H1 (cell line): ENCODE measurements around the gene MYLK. TPM values are rescaled to one million over a fixed set of nuclear protein-coding genes. Genes with fewer than 3 reads are reported as not detected.

ENCODE experiments used
- CTCF ChIA-PET: fragments of 300-600 bp; sonication (Branson Sonifier 250); formaldehyde crosslinking; loops from one replicate; lab custom pipeline; 2021; ENCODE audit not compliant: partially characterized antibody; lab: Charles Lee
- POLR2A ChIA-PET: fragments of 300-600 bp; sonication (Branson Sonifier 250); formaldehyde crosslinking; loops from one replicate; lab custom pipeline; 2021; ENCODE audit warnings: inconsistent platforms; ENCODE audit not compliant: partially characterized antibody; lab: Charles Lee
- DNase-seq, 2 experiments: peaks; one replicate each; pipeline versions ENCODE4 v3.0.0 to v3.0.0-alpha.2; 2010 to 2022; ENCODE audit warnings: low spot score in 2 of 2, low read depth in 1 of 2, mixed read lengths in 1 of 2
- FAIRE-seq: peaks from 2 replicates; lab custom pipeline; 2011; peaks lifted over from hg19 to GRCh38; lab: Jason Lieb, UNC
- H2AFZ ChIP-seq: 2 replicates; pipeline ENCODE4 v1.8.1; 2012; ENCODE audit warnings: low read length, inconsistent platforms
- H2AK5ac ChIP-seq: 2 replicates; pipeline ENCODE4 v1.6.1; 2013; ENCODE audit warnings: low read depth, low read length
- H2BK120ac ChIP-seq: replicated peaks from 2 replicates; pipeline ENCODE3; 2013; ENCODE audit warnings: low read depth, low read length, inconsistent platforms
- H2BK12ac ChIP-seq: 2 replicates; pipeline ENCODE4 v1.6.1; 2013; ENCODE audit warnings: low read depth, low read length
- H2BK15ac ChIP-seq: 2 replicates; pipeline ENCODE4 v1.6.1; 2013; ENCODE audit warnings: low read length
- H2BK20ac ChIP-seq: 2 replicates; pipeline ENCODE4 v1.6.1; 2013; ENCODE audit warnings: low read length
- H2BK5ac ChIP-seq: 2 replicates; pipeline ENCODE4 v1.6.1; 2013; ENCODE audit warnings: low read depth, low read length
- H3K14ac ChIP-seq: 2 replicates; pipeline ENCODE4 v1.6.1; 2013; ENCODE audit warnings: inconsistent platforms; ENCODE audit not compliant: insufficient read length
- H3K18ac ChIP-seq: 2 replicates; pipeline ENCODE4 v1.6.1; 2013; ENCODE audit warnings: low read length; ENCODE audit errors: extremely low read depth
- H3K23ac ChIP-seq: 2 replicates; pipeline ENCODE4 v1.6.1; 2013; ENCODE audit warnings: inconsistent platforms; ENCODE audit not compliant: insufficient read length
- H3K23me2 ChIP-seq: 2 replicates; pipeline ENCODE4 v1.6.1; 2013; ENCODE audit warnings: low read depth, low read length
- H3K27ac ChIP-seq: 2 replicates; pipeline ENCODE4 v1.6.1; 2011; ENCODE audit warnings: low read depth, low read length, inconsistent platforms
- H3K27me3 ChIP-seq, 4 experiments: replicated peaks in 1 of 4; 1 replicate in 1 of 4; 2 replicates in 3 of 4; pipeline versions ENCODE4 v1.6.1 to v1.8.1; 2011 to 2013; ENCODE audit warnings: low read length in 3 of 4, mild to moderate bottlenecking in 3 of 4, inconsistent platforms in 2 of 4, mixed read lengths in 2 of 4, moderate library complexity in 1 of 4; ENCODE audit not compliant: control insufficient read depth in 3 of 4, insufficient read depth in 3 of 4; ENCODE audit errors: extremely low read depth in 1 of 4
- H3K36me3 ChIP-seq, 4 experiments: 2 replicates each; pipeline versions ENCODE4 v1.6.1 to v1.8.1; 2011 to 2013; ENCODE audit warnings: mild to moderate bottlenecking in 4 of 4, low read length in 3 of 4, moderate library complexity in 2 of 4, control low read depth in 1 of 4, inconsistent platforms in 1 of 4; ENCODE audit not compliant: insufficient read depth in 4 of 4, control insufficient read depth in 2 of 4
- H3K4ac ChIP-seq: replicated peaks from 2 replicates; pipeline ENCODE3; 2013; ENCODE audit warnings: low read length, low read depth, mixed read lengths, inconsistent platforms; ENCODE audit not compliant: insufficient read length
- H3K4me1 ChIP-seq, 4 experiments: replicated peaks in 1 of 4; 1 replicate in 1 of 4; 2 replicates in 3 of 4; pipeline versions ENCODE4 v1.6.1 to v1.8.1; 2011 to 2013; ENCODE audit warnings: low read length in 3 of 4, inconsistent platforms in 2 of 4, mixed read lengths in 1 of 4; ENCODE audit not compliant: insufficient read depth in 4 of 4, control insufficient read depth in 3 of 4
- H3K4me2 ChIP-seq, 2 experiments: 2 replicates each; pipeline versions ENCODE4 v1.6.1 to v1.8.1; 2011 to 2013; ENCODE audit warnings: low read depth in 2 of 2, low read length in 2 of 2, control low read depth in 1 of 2, inconsistent platforms in 1 of 2, mild to moderate bottlenecking in 1 of 2; ENCODE audit not compliant: insufficient read depth in 1 of 2
- H3K4me3 ChIP-seq, 4 experiments: fragments of 200-600, 300-600 bp in 1 of 4; sonication (generic), shearing (Covaris generic), sonication (Bioruptor Twin) in 1 of 4; 2 replicates each; pipeline versions ENCODE4 v1.5.1 to v1.8.1; 2011 to 2016; ENCODE audit warnings: low read length in 4 of 4, low read depth in 3 of 4, control low read depth in 2 of 4, inconsistent platforms in 2 of 4, mild to moderate bottlenecking in 2 of 4, mixed read lengths in 1 of 4, moderate library complexity in 1 of 4; ENCODE audit not compliant: insufficient read depth in 2 of 4; ENCODE audit errors: extremely low read depth in 1 of 4
- H3K56ac ChIP-seq: replicated peaks from 2 replicates; pipeline ENCODE3; 2013; ENCODE audit warnings: low read depth, mild to moderate bottlenecking, mixed read lengths, low read length, inconsistent platforms; ENCODE audit not compliant: insufficient read length
- H3K79me1 ChIP-seq: 2 replicates; pipeline ENCODE4 v1.6.1; 2013; ENCODE audit warnings: low read depth, low read length, control low read depth
- H3K79me2 ChIP-seq, 2 experiments: 2 replicates each; pipeline versions ENCODE4 v1.6.1 to v1.8.1; 2012 to 2013; ENCODE audit warnings: low read length in 2 of 2, mild to moderate bottlenecking in 2 of 2, inconsistent platforms in 1 of 2; ENCODE audit not compliant: insufficient read depth in 2 of 2, control insufficient read depth in 1 of 2
- H3K9ac ChIP-seq, 4 experiments: replicated peaks in 1 of 4; 1 replicate in 1 of 4; 2 replicates in 3 of 4; pipeline versions ENCODE4 v1.6.1 to v1.8.1; 2011 to 2013; ENCODE audit warnings: low read depth in 3 of 4, low read length in 3 of 4, control low read depth in 2 of 4, mild to moderate bottlenecking in 2 of 4, moderate library complexity in 2 of 4, inconsistent platforms in 1 of 4; ENCODE audit errors: extremely low read depth in 1 of 4
- H3K9me3 ChIP-seq, 2 experiments: 2 replicates each; pipeline versions ENCODE4 v1.6.1 to v1.8.1; 2012 to 2013; ENCODE audit warnings: mild to moderate bottlenecking in 2 of 2, moderate library complexity in 2 of 2, control low read depth in 1 of 2, inconsistent platforms in 1 of 2, low read depth in 1 of 2, low read length in 1 of 2, mixed read lengths in 1 of 2; ENCODE audit not compliant: insufficient read depth in 2 of 2
- H4K20me1 ChIP-seq, 2 experiments: replicated peaks in 1 of 2; 2 replicates each; pipeline versions ENCODE3 to v1.8.1; 2011 to 2013; ENCODE audit warnings: inconsistent platforms in 2 of 2, low read length in 2 of 2, mild to moderate bottlenecking in 1 of 2; ENCODE audit not compliant: insufficient read depth in 2 of 2, control insufficient read depth in 1 of 2
- H4K5ac ChIP-seq: 2 replicates; pipeline ENCODE4 v1.6.1; 2013; ENCODE audit warnings: low read length, low read depth, mixed read lengths, inconsistent platforms; ENCODE audit not compliant: insufficient read length
- H4K8ac ChIP-seq: 2 replicates; pipeline ENCODE4 v1.8.0; 2013; ENCODE audit warnings: mild to moderate bottlenecking, moderate library complexity, low read length, inconsistent platforms; ENCODE audit not compliant: insufficient read depth; ENCODE audit errors: extremely low read depth
- H4K91ac ChIP-seq: replicated peaks from 2 replicates; pipeline ENCODE3; 2013; ENCODE audit warnings: low read length, mixed read lengths, inconsistent platforms; ENCODE audit not compliant: insufficient read length
- ASH2L ChIP-seq: fragments of 200-600, 300-600 bp; sonication (generic); IDR thresholded peaks from one replicate; pipeline ENCODE4 v1.7.1; 2017; ENCODE audit warnings: low read length
- BACH1 ChIP-seq: IDR thresholded peaks from 2 replicates; pipeline ENCODE4 v1.6.1; 2012; ENCODE audit warnings: low read length, improper control_type of control experiment
- EP300 ChIP-seq, 2 experiments: IDR thresholded peaks; 1 replicate in 1 of 2; 2 replicates in 1 of 2; pipeline ENCODE4 v1.6.1; 2011 to 2012; ENCODE audit warnings: low read depth in 2 of 2, low read length in 2 of 2, mild to moderate bottlenecking in 2 of 2, borderline replicate concordance in 1 of 2, inconsistent platforms in 1 of 2, moderate library complexity in 1 of 2
- JUND ChIP-seq: IDR thresholded peaks from 2 replicates; pipeline ENCODE4 v1.6.1; 2011; ENCODE audit warnings: mild to moderate bottlenecking, improper control_type of control experiment, low read length
- KDM5A ChIP-seq: fragments of 200-600 bp; IDR thresholded peaks from 2 replicates; pipeline ENCODE4 v1.7.1; 2012; ENCODE audit warnings: mild to moderate bottlenecking, low read length, inconsistent platforms, mixed read lengths
- PHF8 ChIP-seq: fragments of 200-600 bp; sonication (generic); conservative IDR thresholded peaks from 2 replicates; pipeline ENCODE4 v1.7.1; 2012; ENCODE audit warnings: low read depth, mild to moderate bottlenecking, inconsistent platforms, low read length, moderate library complexity
- SP1 ChIP-seq: IDR thresholded peaks from 2 replicates; pipeline ENCODE4 v1.6.1; 2011; ENCODE audit warnings: low read depth, low read length
- TBP ChIP-seq: IDR thresholded peaks from 2 replicates; pipeline ENCODE4 v1.6.1; 2011; ENCODE audit warnings: low read depth, low read length, improper control_type of control experiment
- TEAD4 ChIP-seq: IDR thresholded peaks from 2 replicates; pipeline ENCODE4 v1.6.1; 2012; ENCODE audit warnings: low read depth, low read length, inconsistent platforms, mixed read lengths
- YY1 ChIP-seq: IDR thresholded peaks from 2 replicates; pipeline ENCODE4 v1.6.1; 2011; ENCODE audit warnings: low read depth, mild to moderate bottlenecking, low read length
- WGBS, 2 experiments: shearing (Covaris generic) in 1 of 2; methylation state at CpG; one replicate each; pipeline versions ENCODE4 v1.1.6 to v1.1.7; 2013 to 2015; ENCODE audit warnings: low lambda C conversion rate in 2 of 2, mixed read lengths in 2 of 2, inconsistent platforms in 1 of 2, low coverage in 1 of 2, missing lambda C conversion rate in 1 of 2; ENCODE audit not compliant: insufficient replicate concordance in 2 of 2, insufficient coverage in 1 of 2, insufficient read length in 1 of 2; ENCODE audit errors: extremely low coverage in 1 of 2, missing lambda C conversion rate in 1 of 2; 5-methylcytosine and 5-hydroxymethylcytosine counted together
- polyA plus RNA-seq, 7 experiments: library from polyadenylated mRNA; depleted of rRNA in 3 of 7; stranded (reverse) in 5 of 7; unstranded in 2 of 7; fragments of >200 nt in 5 of 7; fragments of 200-250 nt in 2 of 7; gene quantifications; 1 replicate in 5 of 7; 2 replicates in 1 of 7; 4 replicates in 1 of 7; pipeline versions ENCODE4 v1.2.1 to v1.2.3, GENCODE V29; 2011 to 2013; ENCODE audit warnings: missing spikeins in 2 of 7, mixed read lengths in 2 of 7
- total RNA-seq: library from RNA; stranded (reverse); fragmentation: NEBNext Ultra II Directional; extraction: Animal tissue kit (Norgen Biotek cat#: 25700); gene quantifications from 2 replicates; pipeline ENCODE4 v1.2.1, GENCODE V29; 2021
- TF ChIP-seq, protein P1 (sequence below), 3 experiments: IDR thresholded peaks; 1 replicate in 2 of 3; 2 replicates in 1 of 3; pipeline versions ENCODE4 v1.5.1 to v1.6.1; 2011; ENCODE audit warnings: low read length in 3 of 3, mild to moderate bottlenecking in 3 of 3, inconsistent platforms in 2 of 3, low read depth in 1 of 3, moderate library complexity in 1 of 3; ENCODE audit not compliant: insufficient read depth in 1 of 3; ENCODE audit errors: control extremely low read depth in 1 of 3
- TF ChIP-seq, protein P2 (sequence below): IDR thresholded peaks from 2 replicates; pipeline ENCODE4 v1.6.1; 2012; ENCODE audit warnings: inconsistent platforms

MYLK gene
- total and polyA plus RNA-seq, 2 of the 8 experiments (the other 6 are each of a cell fraction or from before 2014, with no cell fraction given) = 11.6 to 21.3 TPM

DNA sequence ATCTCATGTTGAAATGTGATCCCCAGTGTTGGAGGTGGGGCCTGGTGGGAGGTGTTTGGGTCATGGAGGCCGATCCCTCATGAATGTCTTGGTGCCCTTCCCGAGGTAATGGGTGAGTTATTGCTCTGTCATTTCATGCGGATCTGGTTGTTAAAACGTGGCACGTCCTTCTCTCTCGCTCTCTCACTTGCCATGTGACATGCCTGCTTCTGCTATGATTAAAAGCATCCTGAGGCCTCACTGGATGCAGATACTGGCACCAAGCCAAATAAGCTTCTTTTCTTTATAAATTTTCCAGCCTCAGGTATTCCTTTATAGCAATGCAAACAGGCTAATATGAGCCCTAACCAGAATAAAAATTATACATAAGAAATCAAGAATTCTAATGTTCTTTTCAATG lies 267.5 kb downstream of the MYLK start:
- H3K9ac ChIP-seq = no peak overlapping the region
- no peak overlapping the region for H3K4me3 ChIP-seq
- H3K9me3 ChIP-seq = no peaks in the 10 kb centered on the region
- no peak overlapping the region for H4K5ac ChIP-seq
- no peak overlapping the region for H3K18ac ChIP-seq
- no peak overlapping the region for H3K14ac ChIP-seq
- no peak overlapping the region for H3K4ac ChIP-seq
- no peak overlapping the region for H3K56ac ChIP-seq
- no peaks in the 10 kb centered on the region for H3K27me3 ChIP-seq
- 0 out of 7 replicates have a peak, but pooled peaks cover 0 to 4% (median under 1%) of the 10 kb centered on the region in 4 experiments for H3K4me1 ChIP-seq
- DNase-seq = no peak
- H3K79me1 ChIP-seq = no peaks in the 10 kb centered on the region
- POLR2A ChIA-PET = interaction anchor here (0.6 kb wide), 1 partner anchor 14 kb away, joined by 4 read pairs; no protein-coding TSS in a partner anchor
- H3K23ac ChIP-seq = no peak overlapping the region
- WGBS, 2 experiments = 79% methylated on average over 6 of the region's 6 CpGs; no CpG with 5 or more reads in 1 of the 2 experiments
- no peak overlapping the region for H3K4me2 ChIP-seq
- H4K20me1 ChIP-seq = no peaks in the 10 kb centered on the region
- no peak overlapping the region for H4K91ac ChIP-seq
- no peak overlapping the region for H3K27ac ChIP-seq
- H2AFZ ChIP-seq = no peak overlapping the region
- no peaks in the 10 kb centered on the region for H3K79me2 ChIP-seq
- no peaks in the 10 kb centered on the region for H3K23me2 ChIP-seq
- no peak overlapping the region for H2BK120ac ChIP-seq
- H2BK20ac ChIP-seq = no peak overlapping the region
- no peak overlapping the region for H2BK12ac ChIP-seq
- H2AK5ac ChIP-seq = no peak overlapping the region
- no peak overlapping the region for H2BK15ac ChIP-seq
- no peak for FAIRE-seq
- CTCF ChIA-PET = interaction anchor here (0.7 to 0.8 kb wide), 2 partner anchors 29 to 38 kb away, joined by 3 to 4 read pairs; no protein-coding TSS in a partner anchor
- no peak overlapping the region for H4K8ac ChIP-seq
- H2BK5ac ChIP-seq = no peak overlapping the region
- peaks cover 0 to 13% (median 3%) of the 10 kb centered on the region in 4 experiments; a peak in 3 of 8 replicates for H3K36me3 ChIP-seq
- TF ChIP-seq, protein P1, sequence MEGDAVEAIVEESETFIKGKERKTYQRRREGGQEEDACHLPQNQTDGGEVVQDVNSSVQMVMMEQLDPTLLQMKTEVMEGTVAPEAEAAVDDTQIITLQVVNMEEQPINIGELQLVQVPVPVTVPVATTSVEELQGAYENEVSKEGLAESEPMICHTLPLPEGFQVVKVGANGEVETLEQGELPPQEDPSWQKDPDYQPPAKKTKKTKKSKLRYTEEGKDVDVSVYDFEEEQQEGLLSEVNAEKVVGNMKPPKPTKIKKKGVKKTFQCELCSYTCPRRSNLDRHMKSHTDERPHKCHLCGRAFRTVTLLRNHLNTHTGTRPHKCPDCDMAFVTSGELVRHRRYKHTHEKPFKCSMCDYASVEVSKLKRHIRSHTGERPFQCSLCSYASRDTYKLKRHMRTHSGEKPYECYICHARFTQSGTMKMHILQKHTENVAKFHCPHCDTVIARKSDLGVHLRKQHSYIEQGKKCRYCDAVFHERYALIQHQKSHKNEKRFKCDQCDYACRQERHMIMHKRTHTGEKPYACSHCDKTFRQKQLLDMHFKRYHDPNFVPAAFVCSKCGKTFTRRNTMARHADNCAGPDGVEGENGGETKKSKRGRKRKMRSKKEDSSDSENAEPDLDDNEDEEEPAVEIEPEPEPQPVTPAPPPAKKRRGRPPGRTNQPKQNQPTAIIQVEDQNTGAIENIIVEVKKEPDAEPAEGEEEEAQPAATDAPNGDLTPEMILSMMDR (IDR thresholded peaks at IDR 0.05; ENCODE audit: control extremely low read depth in 1 of 3, insufficient read depth in 1 of 3, low read depth in 1 of 3, low read length in 3 of 3) = no peak
- TF ChIP-seq JUND = no peak
- TF ChIP-seq KDM5A = no peak
- no peak for TF ChIP-seq TEAD4
- TF ChIP-seq BACH1 = no peak
- TF ChIP-seq PHF8 = no peak
- no peak for TF ChIP-seq SP1
- no peak for TF ChIP-seq ASH2L
- TF ChIP-seq TBP = no peak
- TF ChIP-seq EP300 (IDR thresholded peaks at IDR 0.05; ENCODE audit: borderline replicate concordance in 1 of 2, low read depth in 2 of 2, low read length in 2 of 2) = no peak
- TF ChIP-seq, protein P2, sequence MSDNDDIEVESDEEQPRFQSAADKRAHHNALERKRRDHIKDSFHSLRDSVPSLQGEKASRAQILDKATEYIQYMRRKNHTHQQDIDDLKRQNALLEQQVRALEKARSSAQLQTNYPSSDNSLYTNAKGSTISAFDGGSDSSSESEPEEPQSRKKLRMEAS = no peak
- TF ChIP-seq YY1 = no peak
